AG04449 (cell line): ENCODE results near the gene RAB3IL1.

ENCODE experiments used
- CTCF ChIA-PET: fragments of 350-600 bp; formaldehyde crosslinking; extraction: SDS; loops from one replicate; lab custom pipeline; 2021; ENCODE audit warnings: antibody characterized with exemption; lab: Yijun Ruan, JAX
- POLR2A ChIA-PET: fragments of 400-600, 350-600 bp; formaldehyde crosslinking; extraction: SDS; loops from one replicate; lab custom pipeline; 2020; ENCODE audit warnings: antibody characterized with exemption, inconsistent platforms; lab: Yijun Ruan, JAX
- DNase-seq: peaks from one replicate; pipeline ENCODE4 v3.0.0-alpha.2; 2010; ENCODE audit warnings: low read depth, low spot score
- H3K4me3 ChIP-seq: 2 replicates; pipeline ENCODE4 v1.5.1; 2011; ENCODE audit warnings: low read depth, mild to moderate bottlenecking, control low read depth, low read length
- CTCF ChIP-seq: IDR thresholded peaks from one replicate; pipeline ENCODE4 v1.5.1; 2011; ENCODE audit warnings: mild to moderate bottlenecking, moderate library complexity, low read length, control low read depth, inconsistent platforms; ENCODE audit not compliant: insufficient read depth; ENCODE audit errors: missing control alignments

RAB3IL1 gene

GRCh38 chr11:61905801-61906521, 11.4 kb downstream of the RAB3IL1 start:
- TF ChIP-seq CTCF: no peak
- POLR2A ChIA-PET: no interaction called here

DNA sequence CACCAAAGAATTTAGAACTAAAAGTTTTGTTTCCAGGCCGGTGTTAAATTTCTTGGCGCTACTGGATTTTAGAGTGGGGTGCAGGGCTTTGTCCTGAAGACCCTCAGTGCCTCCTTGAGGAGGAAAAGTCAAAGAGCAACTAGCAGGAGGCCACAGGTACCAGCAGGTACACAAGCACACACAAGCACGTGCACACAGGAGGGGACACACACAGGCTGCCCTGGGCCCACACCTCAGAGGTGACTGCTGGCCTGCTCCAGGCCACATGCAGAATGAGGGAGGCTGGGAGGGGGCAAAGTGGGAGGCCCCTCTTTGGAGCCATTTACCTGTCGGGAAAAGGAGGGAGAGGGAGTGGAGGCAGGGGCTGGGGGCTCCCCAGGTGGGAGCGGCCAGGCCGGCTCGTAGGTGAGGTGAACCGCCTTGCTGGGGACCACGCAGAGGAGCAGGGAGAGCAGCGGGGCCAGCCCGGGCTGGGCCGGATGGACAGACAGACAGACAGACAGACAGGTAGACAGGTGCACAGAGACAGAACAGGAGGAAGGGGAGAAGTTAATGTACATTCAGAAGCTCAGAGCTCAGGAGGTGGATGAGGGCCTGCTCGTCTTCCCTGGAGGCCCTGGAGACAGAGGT, 12.2 kb downstream of the RAB3IL1 start:
- POLR2A ChIA-PET: no interaction called here
- no peak for DNase-seq
- H3K4me3 ChIP-seq: no peak overlapping the region
- CTCF ChIA-PET: interaction anchor here (0.6 to 18.2 kb wide), 6 partner anchors 9 to 201 kb away, joined by 3 to 568 read pairs (median 131); partner anchors contain the start of genes BEST1 and RAB3IL1
- TF ChIP-seq CTCF: no peak

More at GRCh38 chr11:61905801-61906521, 11.4 kb downstream of the RAB3IL1 start:
- DNase-seq: no peak
- no peak overlapping the region for H3K4me3 ChIP-seq
- CTCF ChIA-PET: interaction anchor here (0.6 to 18.2 kb wide), 4 partner anchors 7 to 179 kb away, joined by 3 to 568 read pairs (median 326); partner anchors contain the start of gene BEST1

- DNase-seq: no peak
- POLR2A ChIA-PET: no interaction called here
- TF ChIP-seq CTCF: no peak
- no peak overlapping the region for H3K4me3 ChIP-seq
- CTCF ChIA-PET: interaction anchor here (0.7 to 18.2 kb wide), 7 partner anchors 8 to 202 kb away, joined by 3 to 568 read pairs (median 169); partner anchors contain the start of genes BEST1 and RAB3IL1
Measured at GRCh38 chr11:61904539-61905048, 12.8 kb downstream of the RAB3IL1 start.

GRCh38 chr11:61903845-61904244, 13.5 kb downstream of the RAB3IL1 start:
- DNase-seq: no peak
- ChIA-PET CTCF (interaction anchor here (0.9 to 18.2 kb wide), 7 partner anchors 8 to 203 kb away, joined by 3 to 568 read pairs (median 245); partner anchors contain the start of genes BEST1 and RAB3IL1), POLR2A (no interaction called here)
- no peak overlapping the region for H3K4me3 ChIP-seq
- TF ChIP-seq CTCF: no peak

- ChIA-PET POLR2A (interaction anchor here (0.6 kb wide), 1 partner anchor 23 kb away, joined by 3 read pairs; no protein-coding TSS in a partner anchor), CTCF (interaction anchor here (0.5 to 18.2 kb wide), 11 partner anchors 10 to 204 kb away, joined by 3 to 568 read pairs (median 113); partner anchors contain the start of genes BEST1 and RAB3IL1)
- DNase-seq: no peak
- H3K4me3 ChIP-seq: no peak overlapping the region
- TF ChIP-seq CTCF: no peak
Measured at GRCh38 chr11:61902313-61902712, 15.1 kb downstream of the RAB3IL1 start.
